GM18909 (cell line): ENCODE results near the gene MNX1.

Source experiments
- ATAC-seq: cut with Tn5 transposase; IDR thresholded peaks from one replicate; pipeline ENCODE4 v1.9.1; 2021; ENCODE audit warnings: mild to moderate bottlenecking; ENCODE audit not compliant: unreplicated experiment, poor library complexity

The MNX1 gene

DNA sequence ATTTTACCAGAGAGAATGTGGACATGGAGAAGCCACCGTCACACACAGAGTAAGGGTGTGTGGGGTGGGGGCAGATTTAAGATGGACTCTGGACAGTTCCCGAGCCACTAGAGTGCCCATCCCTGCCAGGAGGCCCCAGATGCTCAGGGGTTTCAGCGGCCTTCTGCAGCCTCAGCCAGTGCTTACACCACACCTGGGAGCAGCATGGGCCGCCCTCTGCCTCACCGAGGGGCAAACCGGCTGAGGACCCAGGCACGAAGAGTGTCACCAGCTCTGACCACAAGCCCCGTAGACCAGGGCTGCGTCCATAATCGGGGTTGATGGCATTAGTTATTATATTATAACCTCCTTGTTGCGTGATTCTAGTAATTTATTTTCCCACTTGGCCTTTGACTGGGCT lies 6.7 kb upstream of the MNX1 start:
- ATAC-seq = no peak

DNA sequence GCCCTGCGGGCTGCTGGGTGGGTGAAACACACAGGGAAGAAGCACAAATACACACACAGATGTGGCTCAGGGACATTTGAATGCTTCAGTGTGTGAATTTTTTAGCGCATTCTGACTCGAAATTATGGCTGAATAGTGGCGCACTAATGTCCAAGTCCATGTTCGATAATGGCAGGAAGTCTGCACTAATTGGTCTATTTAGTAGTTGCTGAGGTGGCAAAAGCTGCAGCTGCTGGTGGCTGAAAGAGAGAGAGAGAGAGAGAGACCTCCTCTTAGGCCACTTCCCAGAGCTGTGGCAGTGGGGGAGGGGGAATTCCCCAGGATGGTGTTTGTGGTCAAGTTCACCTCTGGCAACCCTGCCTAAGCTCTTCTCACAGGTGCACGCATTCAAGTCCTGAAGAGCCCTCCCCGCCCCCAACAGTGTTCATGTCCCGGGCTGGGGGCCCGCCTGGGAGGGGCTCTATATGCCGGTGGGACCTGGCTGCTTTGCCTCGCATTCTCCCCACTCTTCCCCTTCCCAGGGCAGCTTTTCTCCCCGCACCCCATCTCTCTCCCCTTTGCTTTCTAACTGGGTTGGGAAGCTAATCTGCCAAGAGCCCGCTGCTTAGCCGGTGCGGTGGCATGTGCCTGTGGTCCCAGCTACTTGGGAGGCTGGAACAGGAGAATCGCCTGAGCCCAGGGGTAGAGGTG lies 6.0 kb upstream of the MNX1 start:
- ATAC-seq = peak; percentile 67

DNA sequence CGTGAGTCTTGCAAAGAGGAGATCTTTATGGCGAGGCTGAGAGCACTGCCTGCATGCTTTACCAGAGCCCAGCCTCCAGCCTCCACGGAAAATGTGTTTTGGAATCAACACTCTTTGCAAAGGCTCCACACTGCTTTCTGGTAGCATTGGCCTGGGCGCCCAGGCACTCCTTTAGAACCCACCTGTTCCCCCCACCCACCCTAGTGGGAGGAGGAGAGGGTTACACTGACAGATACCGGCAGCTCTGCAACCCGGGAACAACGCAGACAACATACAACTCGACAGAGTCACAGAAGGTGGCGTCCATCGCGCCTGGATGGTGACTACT lies 5.5 kb upstream of the MNX1 start:
- peak; percentile 24 for ATAC-seq

DNA sequence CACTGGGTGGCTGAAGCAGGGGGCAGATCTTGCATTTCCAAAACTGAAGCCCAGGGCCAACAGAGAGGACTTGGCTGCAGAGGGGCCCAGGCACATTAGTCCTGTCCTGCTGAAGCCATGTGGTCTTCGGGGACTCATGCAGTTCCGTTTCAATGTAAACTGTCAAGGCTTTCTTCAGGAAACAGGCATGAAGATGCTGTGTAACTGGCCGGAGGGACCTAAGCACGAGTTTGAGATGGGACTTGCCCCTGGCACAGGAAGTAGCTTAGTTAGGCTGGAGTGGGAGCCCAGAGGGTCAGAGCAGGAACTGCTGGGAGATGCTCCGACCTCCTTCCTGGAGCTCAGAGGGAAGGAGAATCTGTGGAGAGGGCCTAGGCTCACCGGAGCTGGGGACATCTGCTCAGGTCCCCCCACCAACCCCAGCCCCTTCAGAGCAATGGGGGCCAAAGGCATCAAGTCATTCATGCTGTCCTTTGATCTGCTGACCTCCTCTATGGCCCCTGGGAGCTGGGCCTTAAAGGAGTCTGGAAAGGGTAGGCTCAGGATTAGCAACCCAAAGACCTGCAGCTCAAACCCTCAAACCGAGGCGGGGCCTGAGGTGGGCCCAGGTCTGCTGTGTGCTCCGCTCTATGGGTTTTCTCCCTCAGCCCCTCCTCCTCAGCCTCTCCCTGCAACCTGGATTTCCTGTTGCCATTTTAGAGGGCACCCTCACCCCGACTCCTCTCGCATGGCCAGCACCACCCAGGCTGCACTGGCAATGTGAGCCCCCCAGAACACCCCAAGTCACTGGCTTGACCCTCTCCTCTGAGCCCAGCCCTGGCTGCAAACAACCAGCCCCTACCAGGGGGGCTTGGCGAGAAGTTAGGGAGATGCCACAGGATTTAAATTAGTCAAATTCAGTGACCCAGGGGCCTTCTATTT lies 4.4 kb upstream of the MNX1 start:
- no peak for ATAC-seq

DNA sequence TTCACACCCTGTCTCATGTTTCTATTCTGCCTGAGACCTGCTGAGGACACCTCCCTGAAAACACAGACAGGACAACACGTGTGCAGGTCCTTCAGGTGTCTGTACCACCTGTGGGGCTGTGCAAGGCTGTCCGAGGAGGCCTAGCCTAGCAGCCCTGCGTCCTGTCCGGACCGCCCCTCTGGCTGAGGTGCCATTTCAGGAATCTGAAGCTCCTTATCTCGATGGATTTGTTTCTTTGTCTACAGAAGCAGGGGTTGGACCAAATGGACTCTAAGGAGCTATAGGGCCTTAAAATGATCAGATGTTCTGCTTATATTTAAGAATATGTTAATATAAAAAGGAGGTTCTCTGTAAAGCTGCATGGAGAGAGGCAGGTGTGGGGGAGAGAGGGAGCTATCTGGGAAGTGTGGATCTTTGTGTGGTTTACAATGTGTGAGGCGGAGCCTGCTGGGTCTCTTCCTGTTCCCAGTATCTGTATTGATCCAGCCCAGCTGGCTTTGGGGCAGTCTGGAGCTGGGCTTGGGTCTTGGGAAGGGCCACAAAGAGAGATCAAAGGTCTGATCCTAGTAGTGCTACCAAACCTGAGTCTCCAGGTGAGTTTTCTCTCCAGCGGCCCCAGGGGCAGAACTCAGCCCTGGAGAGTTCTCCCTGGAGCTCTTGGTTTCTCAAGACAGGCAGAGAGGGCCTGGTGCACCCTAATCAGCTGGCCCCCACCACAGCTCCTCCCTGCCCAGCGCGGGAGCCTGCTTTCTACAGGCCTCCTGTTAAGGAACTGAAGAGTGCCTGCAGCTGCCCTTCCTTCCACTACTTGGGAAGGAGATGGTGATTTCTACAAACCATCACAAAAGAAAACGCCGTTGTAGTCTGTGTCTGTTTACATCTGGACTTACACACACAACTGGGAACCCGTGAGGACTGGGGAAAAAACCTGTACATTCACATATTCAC lies 3.4 kb upstream of the MNX1 start:
- ATAC-seq = no peak

DNA sequence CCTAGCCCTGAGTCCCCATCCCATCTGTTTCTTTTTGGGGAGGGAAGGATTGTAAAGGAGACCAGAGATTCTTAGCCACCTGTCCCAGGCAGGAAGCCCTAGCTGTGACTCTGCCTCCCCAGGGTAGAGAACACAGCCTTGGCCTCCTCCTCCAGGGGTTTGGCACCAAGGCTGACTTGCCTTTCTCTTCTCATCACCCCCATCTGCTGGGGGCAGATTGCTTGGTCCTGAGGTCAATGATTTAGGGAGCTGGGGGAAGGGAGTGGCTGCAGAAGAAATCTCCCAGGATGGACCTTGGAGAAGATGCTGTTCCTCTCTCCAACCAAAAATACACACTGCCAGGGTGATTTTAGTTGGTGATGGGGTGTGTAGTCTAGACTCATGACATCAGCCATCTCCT lies 2.6 kb upstream of the MNX1 start:
- ATAC-seq = no peak

DNA sequence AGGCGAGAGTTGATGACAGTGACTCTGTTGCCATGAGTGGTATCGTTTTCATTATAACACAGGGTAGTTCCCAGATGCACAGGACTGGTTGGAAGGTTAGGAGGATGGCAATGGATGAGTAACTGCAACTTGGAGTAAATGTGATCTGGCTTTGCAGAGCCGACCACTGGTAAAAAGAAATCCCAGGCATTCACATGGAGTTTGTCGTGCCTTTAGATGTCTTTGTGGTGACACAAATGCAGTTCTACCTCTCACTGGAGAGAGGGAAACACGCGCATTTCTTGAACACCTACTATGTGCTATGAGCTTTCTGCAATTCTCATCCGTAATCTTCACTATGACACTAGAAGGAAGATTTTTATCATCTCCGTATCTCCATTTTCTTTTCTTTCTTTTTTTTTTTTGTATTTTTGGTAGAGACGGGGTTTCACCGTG lies 1.7 kb upstream of the MNX1 start:
- ATAC-seq = no peak

DNA sequence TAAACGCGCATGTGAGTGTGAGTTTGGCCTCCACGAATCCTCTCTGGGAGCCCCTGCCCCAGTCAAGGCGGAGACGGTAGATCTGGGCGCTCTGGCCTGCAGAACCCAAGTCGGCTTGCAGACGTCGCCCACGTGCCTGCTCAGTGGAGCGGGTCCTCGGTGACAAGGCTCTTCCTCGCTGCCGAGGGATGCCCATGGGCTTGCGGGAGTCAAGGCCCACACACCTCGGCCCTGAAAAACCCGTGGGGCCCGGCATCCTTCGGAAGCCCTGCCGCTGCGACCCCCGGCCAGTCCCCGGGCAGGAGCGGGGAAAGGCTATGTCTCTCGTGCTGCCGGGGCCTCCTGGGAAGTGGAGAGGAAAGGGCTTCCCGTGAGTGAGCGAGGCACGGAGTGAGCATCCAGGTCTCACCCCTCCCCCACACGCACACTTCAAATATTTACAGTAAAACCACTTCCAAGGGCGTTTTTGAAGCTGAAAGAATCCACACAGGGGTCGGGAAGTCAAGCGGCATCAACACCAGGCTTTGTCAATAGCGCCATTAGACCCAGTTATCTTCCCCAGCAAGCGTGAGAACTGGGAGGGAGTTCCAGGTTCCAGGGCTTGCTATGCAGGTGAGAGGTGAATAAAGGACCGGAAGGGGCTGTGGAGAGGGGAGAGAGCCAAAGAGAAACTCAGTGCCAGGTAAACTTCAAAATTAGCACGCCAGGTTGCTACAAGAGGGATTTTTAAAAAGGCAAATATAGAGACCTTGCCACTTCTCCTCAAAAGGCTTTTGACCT lies 1.1 kb upstream of the MNX1 start:
- no peak for ATAC-seq

DNA sequence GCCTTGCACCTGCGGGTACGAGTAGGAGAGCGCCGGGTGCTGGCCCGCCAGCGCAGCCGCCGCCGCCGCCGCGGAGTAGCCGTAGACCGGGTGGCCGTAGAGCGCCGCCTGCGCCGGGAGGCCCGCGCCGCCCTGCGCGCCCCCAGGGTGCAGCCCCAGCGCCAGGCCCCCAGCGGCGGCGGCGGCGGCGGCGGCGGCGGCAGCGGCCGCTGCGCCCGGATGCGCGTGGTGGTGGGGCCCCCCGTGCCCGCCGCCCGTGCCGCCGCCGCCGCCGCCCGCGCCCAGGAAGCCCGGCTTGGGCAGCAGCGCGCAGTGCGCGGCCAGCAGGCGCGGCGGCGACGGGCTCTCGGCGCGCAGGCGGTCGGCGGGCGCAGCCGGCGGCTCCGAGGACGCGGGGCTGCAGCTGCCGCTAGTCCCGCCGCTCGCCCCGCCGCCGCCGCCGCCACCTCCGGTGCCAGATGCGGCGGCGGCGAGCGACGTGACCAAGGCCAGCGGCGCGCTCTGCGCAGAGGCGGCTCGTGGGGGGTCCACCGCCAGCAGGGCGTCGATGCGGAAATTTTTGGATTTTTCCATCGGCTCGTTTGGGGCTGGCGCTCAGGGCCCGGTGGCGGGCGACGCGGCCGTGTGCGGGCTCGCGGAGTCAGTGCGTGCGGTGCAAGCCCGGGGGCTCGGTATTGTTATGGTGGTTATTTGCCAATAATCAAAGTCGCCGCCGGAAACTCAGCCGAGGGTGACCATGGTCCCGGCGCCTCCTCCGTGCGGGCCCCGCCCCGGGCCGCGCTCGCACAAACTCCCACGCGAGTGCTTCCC lies 480 bp downstream of the MNX1 start:
- peak; percentile 28 for ATAC-seq

DNA sequence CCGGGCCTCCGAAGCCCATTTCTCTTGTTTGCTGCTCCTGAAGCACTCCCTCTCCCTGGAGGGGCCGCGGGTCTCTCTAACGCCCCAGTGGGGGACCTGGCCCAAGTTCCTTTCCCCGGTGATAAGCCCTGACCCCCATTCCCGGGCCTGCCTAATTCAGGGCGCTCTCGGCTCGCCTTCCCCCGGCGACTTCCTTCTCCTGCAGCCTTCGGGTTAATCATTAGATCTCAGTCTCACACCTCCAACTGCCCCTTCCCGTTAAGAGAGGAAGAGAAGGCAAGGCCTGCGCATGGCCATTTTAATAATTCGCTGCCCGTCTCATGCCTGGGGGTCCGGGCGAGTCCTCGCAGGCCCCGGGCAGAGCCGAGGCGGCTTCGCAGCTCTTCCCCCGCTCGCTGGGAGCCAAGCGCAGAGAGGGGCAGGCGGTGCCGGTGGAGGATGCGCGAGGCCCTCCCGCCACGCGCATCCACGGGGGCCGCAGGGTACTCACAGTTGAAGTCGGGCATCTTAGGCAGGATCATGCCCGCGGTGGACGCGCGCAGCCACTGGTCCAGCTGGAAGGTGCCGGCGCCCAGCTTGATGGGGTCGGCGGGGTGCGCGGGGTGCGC lies 1.2 kb downstream of the MNX1 start:
- peak; percentile 39 for ATAC-seq

DNA sequence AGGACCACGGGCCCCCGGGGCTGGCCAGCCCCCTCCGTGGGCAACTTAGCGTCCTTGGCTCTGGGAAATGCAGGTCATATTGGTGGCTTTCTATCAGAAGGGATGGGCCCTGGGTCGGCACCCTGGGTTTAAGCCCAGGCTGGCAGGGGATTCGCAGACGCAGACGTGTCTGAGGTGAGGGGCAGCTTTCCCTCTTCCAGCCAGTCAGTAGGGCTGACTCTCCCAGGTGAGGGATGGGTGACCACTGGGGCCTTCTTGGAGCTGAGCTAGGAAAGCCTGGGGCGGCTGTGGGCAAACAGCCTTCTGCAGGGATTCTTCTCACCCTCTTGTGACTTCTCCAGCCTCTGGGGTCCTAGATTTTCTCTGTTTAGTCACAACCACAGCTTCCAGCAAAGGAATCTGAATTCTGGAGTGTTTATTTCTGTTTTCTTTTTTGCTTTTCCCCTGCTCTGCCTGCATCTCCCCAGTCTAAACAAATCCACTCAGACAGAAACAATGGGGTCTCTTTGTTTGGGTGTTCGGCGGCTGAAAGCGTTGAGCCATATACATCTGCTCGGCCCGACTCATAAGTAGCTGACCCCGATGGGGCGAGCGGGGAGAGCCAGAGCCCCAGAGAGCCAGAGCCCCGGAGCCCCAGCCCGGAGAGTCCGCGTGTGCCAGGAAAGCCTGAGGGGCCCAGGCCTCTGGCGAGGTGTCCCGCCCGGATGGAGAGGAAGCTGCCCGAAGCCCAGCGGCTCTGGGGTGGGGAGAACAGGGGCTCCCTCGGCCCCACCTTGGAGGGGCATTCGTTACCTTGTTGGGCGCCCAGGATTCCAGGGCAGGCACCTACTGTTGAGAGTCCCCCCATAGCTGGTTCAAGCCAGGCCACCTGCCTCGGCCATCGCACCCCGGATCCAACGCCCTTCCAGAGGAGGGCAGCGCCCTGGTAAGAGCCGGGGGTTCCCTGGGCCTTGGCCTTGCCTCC lies 2.0 kb downstream of the MNX1 start:
- ATAC-seq = peak; percentile 2

DNA sequence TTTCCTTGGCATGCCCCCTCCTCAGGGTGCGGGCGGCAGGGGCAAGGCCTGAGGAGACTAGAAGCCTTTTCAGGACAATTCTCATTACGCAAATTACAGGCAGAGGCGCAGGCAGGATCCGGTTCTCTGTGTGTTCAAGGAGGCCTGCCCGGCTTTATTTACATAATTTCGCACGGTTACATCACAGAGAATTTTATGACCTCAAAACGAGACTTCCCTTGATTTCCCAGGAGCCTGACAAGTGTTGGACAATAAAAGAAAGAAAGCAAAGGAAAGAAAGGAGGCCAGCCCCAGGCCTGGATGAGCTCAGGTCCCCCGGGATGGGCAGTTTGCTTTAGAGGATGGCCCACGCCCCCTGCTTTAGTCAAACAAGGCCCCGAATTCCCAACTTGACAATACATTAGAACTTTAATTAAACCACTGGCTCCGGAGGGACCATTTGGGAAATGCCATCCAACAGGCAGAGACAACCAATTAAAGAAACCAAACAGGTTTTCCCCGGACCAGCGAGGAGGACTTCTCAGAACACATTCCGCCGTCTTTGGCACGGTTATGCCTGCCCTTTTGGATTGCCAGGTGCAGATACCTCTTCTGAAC lies 2.9 kb downstream of the MNX1 start:
- no peak for ATAC-seq

DNA sequence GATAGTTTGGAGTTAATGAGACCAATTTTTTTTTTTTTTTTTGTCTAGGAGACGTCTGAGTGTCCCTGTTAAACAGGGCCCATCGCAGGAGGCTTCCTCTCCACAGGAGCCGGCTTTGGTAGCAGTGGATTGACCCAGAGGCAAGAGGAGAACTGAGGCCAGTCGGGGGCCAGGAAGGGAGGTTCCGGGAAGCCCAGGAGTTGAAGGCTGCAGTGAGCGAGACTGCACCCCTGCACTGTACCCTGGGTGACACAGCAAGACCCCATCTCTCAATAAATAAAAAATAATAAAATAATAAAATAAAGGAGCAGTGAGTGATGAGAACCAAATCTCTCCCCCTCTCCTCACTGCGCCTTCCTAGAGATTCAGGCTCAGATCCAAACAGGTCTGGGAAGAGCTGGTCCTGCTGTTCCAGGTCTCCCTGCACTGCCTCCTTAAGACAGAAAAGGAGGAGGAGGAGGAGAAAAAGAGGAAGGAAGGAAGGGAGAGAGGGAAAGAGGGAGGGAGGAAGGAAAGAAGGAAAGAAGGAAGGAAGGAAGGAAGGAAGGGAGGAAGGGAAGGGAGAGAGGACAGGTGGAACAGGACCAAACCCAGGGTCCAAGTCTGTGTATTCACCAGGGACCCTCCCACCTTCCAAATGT lies 3.5 kb downstream of the MNX1 start:
- no peak for ATAC-seq

DNA sequence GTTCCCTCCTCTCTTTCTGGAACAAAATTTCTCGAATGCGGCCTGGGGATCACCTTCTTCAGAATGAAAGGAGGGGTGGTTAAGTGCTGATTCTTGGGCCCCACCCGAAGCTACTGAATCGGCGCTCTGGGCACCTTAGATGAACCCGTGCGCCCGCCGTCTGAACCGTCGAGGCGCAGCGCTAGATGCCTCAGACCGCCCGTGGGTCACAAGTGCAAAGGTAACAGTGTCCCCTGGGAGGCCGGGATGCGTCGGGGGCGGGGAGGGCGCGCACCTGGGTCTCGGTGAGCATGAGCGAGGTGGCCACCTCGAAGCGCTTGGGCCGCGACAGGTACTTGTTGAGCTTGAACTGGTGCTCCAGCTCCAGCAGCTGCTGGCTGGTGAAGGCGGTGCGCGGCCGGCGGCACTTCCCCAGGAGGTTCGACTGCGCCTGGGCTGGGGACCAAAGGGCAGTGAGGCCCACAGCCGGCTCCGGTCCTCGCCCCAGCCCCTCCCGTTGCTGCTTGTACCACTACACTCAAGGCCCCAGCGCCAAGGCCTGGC lies 4.2 kb downstream of the MNX1 start:
- no peak for ATAC-seq

DNA sequence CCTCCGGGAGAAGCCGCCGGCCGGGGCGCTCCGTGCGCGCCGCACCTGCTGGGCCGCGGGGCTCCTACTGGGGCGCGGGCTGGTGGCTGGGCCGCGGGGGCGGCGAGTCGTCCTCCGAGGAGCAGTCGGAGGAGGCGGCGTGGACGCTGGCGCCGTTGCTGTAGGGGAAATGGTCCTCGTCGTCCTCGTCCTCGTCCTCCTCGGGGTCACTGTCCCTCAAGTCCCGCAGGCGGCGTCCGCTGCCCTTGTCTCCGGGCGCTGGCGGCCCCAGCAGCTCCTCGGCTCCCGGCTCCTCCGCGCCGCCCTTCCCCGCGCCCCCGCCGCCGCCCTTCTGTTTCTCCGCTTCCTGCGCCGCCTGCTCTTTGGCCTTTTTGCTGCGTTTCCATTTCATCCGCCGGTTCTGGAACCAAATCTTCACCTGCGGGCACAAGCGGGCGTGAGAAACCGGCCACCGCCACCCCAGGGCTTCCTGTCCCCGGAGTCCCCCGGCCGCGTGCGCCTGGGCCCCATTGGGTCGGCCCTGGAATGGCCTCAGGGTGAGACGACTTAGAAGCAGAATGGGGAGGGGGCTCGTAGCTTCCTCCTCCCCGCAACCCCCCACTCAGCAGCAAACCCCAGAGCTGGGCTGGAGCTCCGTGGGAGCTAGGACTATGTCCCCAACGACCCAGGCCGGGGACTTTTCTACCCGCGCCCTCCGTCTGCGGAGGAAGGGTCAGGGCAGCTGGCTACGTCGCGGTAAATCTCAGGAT lies 4.8 kb downstream of the MNX1 start:
- no peak for ATAC-seq
